GM19193 (cell line): ENCODE data around the gene ITPR1.

Experiments used
- POLR2A ChIP-seq: IDR thresholded peaks from 4 replicates; pipeline ENCODE4 v1.6.1; 2011; ENCODE audit not compliant: insufficient read depth, insufficient read length; ENCODE audit errors: extremely low read depth

Gene ITPR1

GRCh38 chr3:4501927-4502326, 8.8 kb downstream of the ITPR1 start:
- TF ChIP-seq POLR2A: no peak

- no peak for TF ChIP-seq POLR2A
Observed at GRCh38 chr3:4503050-4503449, 9.9 kb downstream of the ITPR1 start.

- no peak for TF ChIP-seq POLR2A
Observed at GRCh38 chr3:4504340-4505261, 11.5 kb downstream of the ITPR1 start.

- TF ChIP-seq POLR2A: no peak
Observed at GRCh38 chr3:4505688-4506558, 12.8 kb downstream of the ITPR1 start.

- no peak for TF ChIP-seq POLR2A
Observed at GRCh38 chr3:4506559-4507023, 13.4 kb downstream of the ITPR1 start.

GRCh38 chr3:4507024-4507596, 14.0 kb downstream of the ITPR1 start:
- TF ChIP-seq POLR2A: no peak

GRCh38 chr3:4508048-4508981, 15.2 kb downstream of the ITPR1 start:
- TF ChIP-seq POLR2A: no peak

- no peak for TF ChIP-seq POLR2A
Observed at GRCh38 chr3:4509043-4509442, 15.9 kb downstream of the ITPR1 start.

- TF ChIP-seq POLR2A: no peak
Observed at GRCh38 chr3:4509983-4510755, 17.0 kb downstream of the ITPR1 start.

- no peak for TF ChIP-seq POLR2A
Observed at GRCh38 chr3:4511491-4512262, 18.5 kb downstream of the ITPR1 start.

GRCh38 chr3:4512895-4513616, 19.9 kb downstream of the ITPR1 start:
- TF ChIP-seq POLR2A: no peak

GRCh38 chr3:4514321-4514720, 21.2 kb downstream of the ITPR1 start:
- no peak for TF ChIP-seq POLR2A
